Natural killer cell (primary cell): Measurements from ENCODE around the gene LRP8. TPM values are rescaled to one million over a fixed set of nuclear protein-coding genes. Genes with fewer than 3 reads are reported as not detected.

Experiments
- ATAC-seq, 3 donors: fragments of 150-1000 bp in 2 of 3; fragments of 200-7000 bp in 1 of 3; cut with Tn5 transposase; 1 replicate in 1 of 3; 2 replicates in 2 of 3; pipeline ENCODE4 v1.10.0; 2021; ENCODE audit warnings: mild to moderate bottlenecking in 2 of 3, moderate library complexity in 2 of 3
- DNase-seq, 2 donors: peaks; one replicate each; pipeline versions ENCODE4 v3.0.0 to v3.0.0-alpha.2; 2013 to 2021; ENCODE audit warnings: mixed read lengths in 1 of 2
- H3K27ac ChIP-seq: one replicate; pipeline ENCODE4 v1.5.1; 2013; ENCODE audit warnings: mild to moderate bottlenecking, low read length
- H3K27me3 ChIP-seq: one replicate; pipeline ENCODE4 v1.6.1; 2013; ENCODE audit warnings: low read length; ENCODE audit not compliant: control insufficient read depth, insufficient read depth
- H3K36me3 ChIP-seq: one replicate; pipeline ENCODE4 v1.6.1; 2013; ENCODE audit warnings: low read length; ENCODE audit not compliant: control insufficient read depth, insufficient read depth
- H3K4me1 ChIP-seq: one replicate; pipeline ENCODE4 v1.6.1; 2013; ENCODE audit warnings: low read length; ENCODE audit not compliant: control insufficient read depth, insufficient read depth
- H3K4me3 ChIP-seq: one replicate; pipeline ENCODE4 v1.5.1; 2013; ENCODE audit warnings: low read length
- H3K9me3 ChIP-seq: one replicate; pipeline ENCODE4 v1.6.1; 2013; ENCODE audit warnings: low read length; ENCODE audit not compliant: control insufficient read depth, insufficient read depth
- H3K27ac Mint-ChIP-seq, 2 donors: one replicate each; pipeline ENCODE4 v1.8.0; 2022; ENCODE audit warnings: mild to moderate bottlenecking in 2 of 2, mixed read lengths in 2 of 2, moderate library complexity in 1 of 2
- H3K27me3 Mint-ChIP-seq, 2 donors: one replicate each; pipeline ENCODE4 v1.8.0; 2022; ENCODE audit warnings: low read depth in 2 of 2, mixed read lengths in 2 of 2
- H3K36me3 Mint-ChIP-seq: one replicate; pipeline ENCODE4 v1.8.0; 2022; ENCODE audit warnings: mixed read lengths
- H3K4me1 Mint-ChIP-seq, 2 donors: one replicate each; pipeline ENCODE4 v1.8.0; 2022; ENCODE audit warnings: mixed read lengths in 2 of 2
- H3K4me3 Mint-ChIP-seq: one replicate; pipeline ENCODE4 v1.8.0; 2022; ENCODE audit warnings: mild to moderate bottlenecking, moderate library complexity, mixed read lengths
- H3K9me3 Mint-ChIP-seq, 2 donors: one replicate each; pipeline ENCODE4 v1.8.0; 2022; ENCODE audit warnings: mixed read lengths in 2 of 2
- WGBS: methylation state at CpG from one replicate; pipeline ENCODE4 v1.1.7; 2013; ENCODE audit warnings: missing lambda C conversion rate; ENCODE audit not compliant: insufficient coverage; 5-methylcytosine and 5-hydroxymethylcytosine counted together
- intact Hi-C: fragments of 100-400 bp; cut with micrococcal nuclease; formaldehyde crosslinking; loops from one replicate; pipeline ENCODE4 v1.14.2; 2022
- total RNA-seq, 4 donors: library from RNA; stranded (reverse); fragments of 120-200 nt in 1 of 4; gene quantifications; one replicate each; pipeline versions ENCODE4 v1.2.3 to v1.2.4, GENCODE V29; 2013 to 2022
- TF ChIP-seq, protein P1 (sequence below): fragments of 200-600 bp; IDR thresholded peaks from one replicate; pipeline ENCODE4 v1.8.0; 2022; ENCODE audit warnings: antibody characterized with exemption

The LRP8 gene
- total RNA-seq, 3 donors from 2014 or later (not counting 1 experiment from before 2014, with no cell fraction given), result 23.2 to 27.3 (median 24.9) TPM

DNA sequence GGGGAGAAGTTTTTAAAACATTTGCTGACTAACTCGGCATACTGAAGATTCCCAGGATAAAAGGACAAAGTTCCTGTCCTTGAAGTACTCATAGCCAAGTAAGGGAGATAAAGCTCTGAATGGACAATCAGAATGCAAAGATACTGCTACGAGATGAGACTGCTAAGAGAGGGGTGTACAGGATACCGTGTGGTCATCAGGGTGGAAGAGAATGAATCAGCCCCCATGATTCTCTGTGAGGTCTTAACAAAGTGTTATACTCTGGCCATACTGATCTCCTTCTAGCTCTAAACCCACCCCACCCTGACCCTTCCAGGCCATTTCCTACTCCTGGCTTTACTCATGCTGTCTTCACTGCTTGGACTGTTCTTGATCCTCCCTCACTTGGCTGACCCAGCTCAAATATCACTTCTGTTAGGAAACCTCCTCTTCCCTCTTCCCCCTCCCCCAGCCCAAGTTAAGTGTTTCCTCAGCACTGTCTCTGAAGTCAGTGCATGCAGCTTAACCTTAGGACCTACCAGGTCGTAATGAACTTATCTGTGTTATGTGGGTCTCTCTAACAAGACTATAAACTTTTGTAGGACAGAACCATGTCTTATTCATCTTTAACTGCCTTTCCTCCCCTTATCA is 73.7 kb downstream of the LRP8 start:
- Mint-ChIP-seq H3K27me3 (no peaks in the 10 kb centered on the region), H3K4me3 (no peak overlapping the region), H3K27ac (no peak overlapping the region), H3K36me3 (peaks cover 6% of the 10 kb centered on the region), H3K4me1 (no peaks in the 10 kb centered on the region), H3K9me3 (no peaks in the 10 kb centered on the region)
- H3K9me3 ChIP-seq, result no peaks in the 10 kb centered on the region
- ATAC-seq (no peak), DNase-seq (no peak)
- no peak overlapping the region for H3K4me3 ChIP-seq
- TF ChIP-seq, protein P1, sequence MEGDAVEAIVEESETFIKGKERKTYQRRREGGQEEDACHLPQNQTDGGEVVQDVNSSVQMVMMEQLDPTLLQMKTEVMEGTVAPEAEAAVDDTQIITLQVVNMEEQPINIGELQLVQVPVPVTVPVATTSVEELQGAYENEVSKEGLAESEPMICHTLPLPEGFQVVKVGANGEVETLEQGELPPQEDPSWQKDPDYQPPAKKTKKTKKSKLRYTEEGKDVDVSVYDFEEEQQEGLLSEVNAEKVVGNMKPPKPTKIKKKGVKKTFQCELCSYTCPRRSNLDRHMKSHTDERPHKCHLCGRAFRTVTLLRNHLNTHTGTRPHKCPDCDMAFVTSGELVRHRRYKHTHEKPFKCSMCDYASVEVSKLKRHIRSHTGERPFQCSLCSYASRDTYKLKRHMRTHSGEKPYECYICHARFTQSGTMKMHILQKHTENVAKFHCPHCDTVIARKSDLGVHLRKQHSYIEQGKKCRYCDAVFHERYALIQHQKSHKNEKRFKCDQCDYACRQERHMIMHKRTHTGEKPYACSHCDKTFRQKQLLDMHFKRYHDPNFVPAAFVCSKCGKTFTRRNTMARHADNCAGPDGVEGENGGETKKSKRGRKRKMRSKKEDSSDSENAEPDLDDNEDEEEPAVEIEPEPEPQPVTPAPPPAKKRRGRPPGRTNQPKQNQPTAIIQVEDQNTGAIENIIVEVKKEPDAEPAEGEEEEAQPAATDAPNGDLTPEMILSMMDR, result no peak
- 96% methylated on average over 4 of the region's 4 CpGs for WGBS
- H3K27ac ChIP-seq, result no peak overlapping the region
- no peaks in the 10 kb centered on the region for H3K4me1 ChIP-seq
- H3K27me3 ChIP-seq, result no peaks in the 10 kb centered on the region
- intact Hi-C loops, result no loop called here
- H3K36me3 ChIP-seq, result peaks cover 8% of the 10 kb centered on the region

DNA sequence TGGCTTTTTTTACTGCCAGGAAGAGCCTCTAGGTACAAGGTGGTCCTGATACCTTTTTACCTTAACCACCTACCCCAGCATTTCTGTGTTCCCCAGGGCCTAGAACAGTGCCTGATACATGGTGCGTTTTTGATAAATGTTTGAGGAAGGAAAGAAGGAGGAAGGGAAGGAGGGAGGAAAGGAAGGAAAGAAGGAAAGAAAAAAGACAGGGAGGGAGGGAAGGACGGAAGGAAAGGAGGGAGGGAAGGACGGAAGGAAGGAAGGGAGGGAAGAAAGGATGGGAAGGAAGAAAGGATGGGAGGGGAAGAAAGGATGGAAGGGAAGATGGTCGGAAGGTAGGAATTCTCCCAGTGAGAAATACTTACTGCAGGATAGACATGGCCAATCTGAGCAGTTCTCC is 77.5 kb downstream of the LRP8 start:
- intact Hi-C loops, result no loop called here
- no peak overlapping the region for H3K27ac Mint-ChIP-seq
- Histone ChIP-seq H3K27me3 (no peaks in the 10 kb centered on the region), H3K9me3 (no peaks in the 10 kb centered on the region), H3K4me1 (no peaks in the 10 kb centered on the region), H3K27ac (no peak overlapping the region), H3K4me3 (no peak overlapping the region), H3K36me3 (peaks cover 3% of the 10 kb centered on the region)
- no peaks in the 10 kb centered on the region for H3K4me1 Mint-ChIP-seq
- TF ChIP-seq, protein P1, result no peak
- 96% methylated on average over 4 of the region's 4 CpGs for WGBS
- ATAC-seq (no peak), DNase-seq (no peak)
- H3K36me3 Mint-ChIP-seq, result no peaks in the 10 kb centered on the region
- H3K27me3 Mint-ChIP-seq, result no peaks in the 10 kb centered on the region
- H3K4me3 Mint-ChIP-seq, result no peak overlapping the region
- H3K9me3 Mint-ChIP-seq, result no peaks in the 10 kb centered on the region

DNA sequence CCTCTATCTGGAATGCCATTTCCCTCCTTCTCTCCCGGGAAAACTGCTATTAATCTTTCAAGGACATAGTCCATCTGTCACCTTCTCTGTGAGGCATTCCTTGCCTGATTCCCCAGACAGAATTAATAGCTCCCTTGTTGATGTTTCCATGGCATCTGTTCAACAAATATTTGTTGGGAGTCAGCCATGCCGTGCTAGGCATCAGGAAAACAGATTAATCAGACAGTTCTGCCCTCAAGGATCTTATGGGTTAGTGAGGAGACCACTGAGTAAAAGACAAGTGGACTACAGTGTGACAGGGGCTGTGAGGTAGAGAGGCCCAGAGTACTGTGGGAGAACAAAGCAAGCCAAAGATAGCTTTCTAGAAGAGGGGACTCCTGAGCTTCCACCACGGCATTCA is 78.2 kb downstream of the LRP8 start:
- TF ChIP-seq, protein P1, result no peak
- Mint-ChIP-seq H3K27ac (no peak overlapping the region), H3K36me3 (no peaks in the 10 kb centered on the region), H3K4me1 (no peaks in the 10 kb centered on the region), H3K9me3 (no peaks in the 10 kb centered on the region), H3K4me3 (no peak overlapping the region), H3K27me3 (no peaks in the 10 kb centered on the region)
- no peak for ATAC-seq
- Histone ChIP-seq H3K9me3 (no peaks in the 10 kb centered on the region), H3K27me3 (no peaks in the 10 kb centered on the region), H3K4me1 (no peaks in the 10 kb centered on the region), H3K27ac (no peak overlapping the region), H3K4me3 (no peak overlapping the region), H3K36me3 (peaks cover 2% of the 10 kb centered on the region)
- no peak for DNase-seq
- 98% methylated on average over 2 of the region's 3 CpGs for WGBS
- intact Hi-C loops, result no loop called here
